Measurements from ENCODE around the gene DOCK2. TPM values are rescaled to one million over a fixed set of nuclear protein-coding genes. Genes with fewer than 3 reads are reported as not detected.

DOCK2 gene
- total RNA-seq, 1 experiment from 2014 or later = 1.4 TPM

DNA sequence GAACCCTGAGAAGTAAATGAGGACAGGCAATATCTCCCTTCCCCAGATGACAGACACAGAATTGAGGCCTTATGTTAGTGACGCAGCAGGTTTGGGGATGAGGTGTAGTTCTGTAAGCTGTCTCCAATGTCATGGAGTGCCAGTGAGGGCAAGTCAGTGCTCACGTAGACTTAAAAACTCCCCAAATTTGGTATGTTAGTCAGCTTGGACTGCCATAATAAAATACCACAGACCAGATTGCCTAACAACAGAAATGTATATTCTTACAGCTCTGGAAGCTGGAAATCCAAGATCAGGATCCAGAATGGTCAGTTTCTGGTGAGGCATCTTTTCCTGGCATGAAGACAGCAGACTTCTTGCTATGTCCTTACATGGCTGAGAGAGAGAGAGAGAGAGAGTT lies 483.5 kb downstream of the DOCK2 start:
- ChIA-PET CTCF (no interaction called here), POLR2A (no interaction called here)
- no peak for DNase-seq (ENCODE audit: low read depth, low spot score)
- Histone ChIP-seq H3K9me3 (ENCODE audit: control insufficient read depth, insufficient read depth, low read depth, low read length) (no peaks in the 10 kb centered on the region), H3K4me3 (ENCODE audit: low read depth in 2 of 2, low read length in 2 of 2) (no peak overlapping the region), H3K4me1 (ENCODE audit: control insufficient read depth, insufficient read depth, low read length) (no peaks in the 10 kb centered on the region; the same call in none of the 2 replicates), H3K36me3 (ENCODE audit: control insufficient read depth, insufficient read depth, low read length) (no peaks in the 10 kb centered on the region), H3K27ac (ENCODE audit: low read length) (peak overlapping the region; percentile 63; the same call in 1 of the 2 replicates), H3K27me3 (ENCODE audit: control insufficient read depth, insufficient read depth, low read length) (no peaks in the 10 kb centered on the region)
- TF ChIP-seq TCF7L2 (IDR thresholded peaks at IDR 0.05; ENCODE audit: low read depth, low read length) = no peak
- TF ChIP-seq SIN3A (IDR thresholded peaks at IDR 0.05; ENCODE audit: borderline replicate concordance, insufficient read depth, low read depth, low read length) = no peak
- TF ChIP-seq, protein P1, sequence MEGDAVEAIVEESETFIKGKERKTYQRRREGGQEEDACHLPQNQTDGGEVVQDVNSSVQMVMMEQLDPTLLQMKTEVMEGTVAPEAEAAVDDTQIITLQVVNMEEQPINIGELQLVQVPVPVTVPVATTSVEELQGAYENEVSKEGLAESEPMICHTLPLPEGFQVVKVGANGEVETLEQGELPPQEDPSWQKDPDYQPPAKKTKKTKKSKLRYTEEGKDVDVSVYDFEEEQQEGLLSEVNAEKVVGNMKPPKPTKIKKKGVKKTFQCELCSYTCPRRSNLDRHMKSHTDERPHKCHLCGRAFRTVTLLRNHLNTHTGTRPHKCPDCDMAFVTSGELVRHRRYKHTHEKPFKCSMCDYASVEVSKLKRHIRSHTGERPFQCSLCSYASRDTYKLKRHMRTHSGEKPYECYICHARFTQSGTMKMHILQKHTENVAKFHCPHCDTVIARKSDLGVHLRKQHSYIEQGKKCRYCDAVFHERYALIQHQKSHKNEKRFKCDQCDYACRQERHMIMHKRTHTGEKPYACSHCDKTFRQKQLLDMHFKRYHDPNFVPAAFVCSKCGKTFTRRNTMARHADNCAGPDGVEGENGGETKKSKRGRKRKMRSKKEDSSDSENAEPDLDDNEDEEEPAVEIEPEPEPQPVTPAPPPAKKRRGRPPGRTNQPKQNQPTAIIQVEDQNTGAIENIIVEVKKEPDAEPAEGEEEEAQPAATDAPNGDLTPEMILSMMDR (IDR thresholded peaks at IDR 0.05) = no peak
- TF ChIP-seq, protein P2, sequence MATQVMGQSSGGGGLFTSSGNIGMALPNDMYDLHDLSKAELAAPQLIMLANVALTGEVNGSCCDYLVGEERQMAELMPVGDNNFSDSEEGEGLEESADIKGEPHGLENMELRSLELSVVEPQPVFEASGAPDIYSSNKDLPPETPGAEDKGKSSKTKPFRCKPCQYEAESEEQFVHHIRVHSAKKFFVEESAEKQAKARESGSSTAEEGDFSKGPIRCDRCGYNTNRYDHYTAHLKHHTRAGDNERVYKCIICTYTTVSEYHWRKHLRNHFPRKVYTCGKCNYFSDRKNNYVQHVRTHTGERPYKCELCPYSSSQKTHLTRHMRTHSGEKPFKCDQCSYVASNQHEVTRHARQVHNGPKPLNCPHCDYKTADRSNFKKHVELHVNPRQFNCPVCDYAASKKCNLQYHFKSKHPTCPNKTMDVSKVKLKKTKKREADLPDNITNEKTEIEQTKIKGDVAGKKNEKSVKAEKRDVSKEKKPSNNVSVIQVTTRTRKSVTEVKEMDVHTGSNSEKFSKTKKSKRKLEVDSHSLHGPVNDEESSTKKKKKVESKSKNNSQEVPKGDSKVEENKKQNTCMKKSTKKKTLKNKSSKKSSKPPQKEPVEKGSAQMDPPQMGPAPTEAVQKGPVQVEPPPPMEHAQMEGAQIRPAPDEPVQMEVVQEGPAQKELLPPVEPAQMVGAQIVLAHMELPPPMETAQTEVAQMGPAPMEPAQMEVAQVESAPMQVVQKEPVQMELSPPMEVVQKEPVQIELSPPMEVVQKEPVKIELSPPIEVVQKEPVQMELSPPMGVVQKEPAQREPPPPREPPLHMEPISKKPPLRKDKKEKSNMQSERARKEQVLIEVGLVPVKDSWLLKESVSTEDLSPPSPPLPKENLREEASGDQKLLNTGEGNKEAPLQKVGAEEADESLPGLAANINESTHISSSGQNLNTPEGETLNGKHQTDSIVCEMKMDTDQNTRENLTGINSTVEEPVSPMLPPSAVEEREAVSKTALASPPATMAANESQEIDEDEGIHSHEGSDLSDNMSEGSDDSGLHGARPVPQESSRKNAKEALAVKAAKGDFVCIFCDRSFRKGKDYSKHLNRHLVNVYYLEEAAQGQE (IDR thresholded peaks at IDR 0.05; ENCODE audit: insufficient read depth in 1 of 2, low read depth in 2 of 2, low read length in 1 of 2) = no peak
- TF ChIP-seq POLR2AphosphoS5 (IDR thresholded peaks at IDR 0.05; ENCODE audit: low read depth, low read length) = no peak
- no peak for ATAC-seq
- intact Hi-C loops (cut with micrococcal nuclease; ENCODE audit: unreplicated experiment) (no loop called here), in situ Hi-C loops (cut with HindIII; ENCODE audit: low pct_unique_long_range_greater_than_20kb, low sequenced_read_pairs) (no loop called here)
- no TSS peak for BruUV-seq (replicated peaks)

DNA sequence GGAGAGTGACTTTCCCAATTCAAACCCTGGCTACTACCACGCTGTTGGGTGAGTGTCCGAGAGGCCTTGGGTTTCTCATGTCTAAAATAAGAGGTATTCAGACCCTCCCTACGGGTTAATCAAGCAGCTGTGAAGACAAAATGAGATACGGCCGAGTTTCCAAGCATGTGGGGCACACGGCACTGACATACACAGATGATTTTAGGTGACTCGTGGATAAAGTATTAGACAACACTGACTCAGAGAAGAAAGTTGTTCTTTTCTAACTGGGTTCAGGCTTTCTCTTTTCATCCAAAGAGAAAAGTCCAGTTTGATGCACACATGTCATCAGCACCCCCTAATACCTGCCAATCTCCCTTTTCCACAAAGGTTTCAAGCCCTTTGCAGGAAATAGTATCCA lies 484.2 kb downstream of the DOCK2 start:
- in situ Hi-C loops (cut with HindIII; ENCODE audit: low pct_unique_long_range_greater_than_20kb, low sequenced_read_pairs) = no loop called here
- TF ChIP-seq SIN3A (IDR thresholded peaks at IDR 0.05; ENCODE audit: borderline replicate concordance, insufficient read depth, low read depth, low read length) = no peak
- intact Hi-C loops (cut with micrococcal nuclease; ENCODE audit: unreplicated experiment) = no loop called here
- POLR2A ChIA-PET = interaction anchor here (0.8 kb wide), 1 partner anchor 152 kb away, joined by 5 read pairs; no protein-coding TSS in a partner anchor
- CTCF ChIA-PET = no interaction called here
- DNase-seq (ENCODE audit: low read depth, low spot score) (no peak), ATAC-seq (no peak)
- H3K9me3 ChIP-seq (ENCODE audit: control insufficient read depth, insufficient read depth, low read depth, low read length) = peaks cover 5% of the 10 kb centered on the region; the same call in 1 of the 2 replicates
- BruUV-seq (replicated peaks) = no TSS peak
- peak overlapping the region; percentile 63; the same call in 1 of the 2 replicates for H3K27ac ChIP-seq (ENCODE audit: low read length)
- H3K4me1 ChIP-seq (ENCODE audit: control insufficient read depth, insufficient read depth, low read length) = no peaks in the 10 kb centered on the region; the same call in none of the 2 replicates
- no peak overlapping the region for H3K4me3 ChIP-seq (ENCODE audit: low read depth in 2 of 2, low read length in 2 of 2)
- H3K27me3 ChIP-seq (ENCODE audit: control insufficient read depth, insufficient read depth, low read length) = no peaks in the 10 kb centered on the region
- no peaks in the 10 kb centered on the region for H3K36me3 ChIP-seq (ENCODE audit: control insufficient read depth, insufficient read depth, low read length)

DNA sequence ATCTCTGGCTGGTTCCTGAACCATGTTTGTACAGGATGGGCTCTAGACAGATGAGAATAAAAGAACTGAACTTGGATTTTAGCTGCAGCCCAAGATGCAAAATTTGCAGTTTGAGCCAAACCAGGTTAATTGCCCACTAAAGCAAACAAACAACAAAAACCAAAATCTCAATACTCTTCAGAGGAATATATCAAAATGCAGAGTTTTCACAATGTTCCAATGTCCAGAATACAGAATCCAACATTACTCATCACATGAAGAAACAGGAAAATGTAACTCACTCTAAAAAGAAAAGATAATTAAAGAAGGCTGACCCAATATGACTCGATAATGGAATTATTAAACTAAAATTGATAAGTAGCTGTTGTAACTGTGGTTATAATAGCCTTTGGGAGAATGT lies 489.0 kb downstream of the DOCK2 start:
- ChIA-PET POLR2A (no interaction called here), CTCF (no interaction called here)
- DNase-seq (ENCODE audit: low read depth, low spot score) (no peak), ATAC-seq (no peak)
- BruUV-seq (replicated peaks) = no TSS peak
- no peaks in the 10 kb centered on the region for H3K36me3 ChIP-seq (ENCODE audit: control insufficient read depth, insufficient read depth, low read length)
- no peaks in the 10 kb centered on the region for H3K27me3 ChIP-seq (ENCODE audit: control insufficient read depth, insufficient read depth, low read length)
- in situ Hi-C loops (cut with HindIII; ENCODE audit: low pct_unique_long_range_greater_than_20kb, low sequenced_read_pairs) = no loop called here
- peaks cover 12% of the 10 kb centered on the region; the same call in 1 of the 2 replicates for H3K9me3 ChIP-seq (ENCODE audit: control insufficient read depth, insufficient read depth, low read depth, low read length)
- no peaks in the 10 kb centered on the region; the same call in none of the 2 replicates for H3K4me1 ChIP-seq (ENCODE audit: control insufficient read depth, insufficient read depth, low read length)
- no peak overlapping the region for H3K4me3 ChIP-seq (ENCODE audit: low read depth in 2 of 2, low read length in 2 of 2)
- intact Hi-C loops (cut with micrococcal nuclease; ENCODE audit: unreplicated experiment) = no loop called here
- TF ChIP-seq SIN3A (IDR thresholded peaks at IDR 0.05; ENCODE audit: borderline replicate concordance, insufficient read depth, low read depth, low read length) (no peak), TCF7L2 (IDR thresholded peaks at IDR 0.05; ENCODE audit: low read depth, low read length) (no peak), POLR2AphosphoS5 (IDR thresholded peaks at IDR 0.05; ENCODE audit: low read depth, low read length) (no peak)
- TF ChIP-seq, protein P2 (IDR thresholded peaks at IDR 0.05; ENCODE audit: insufficient read depth in 1 of 2, low read depth in 2 of 2, low read length in 1 of 2) = no peak
- TF ChIP-seq, protein P1 (IDR thresholded peaks at IDR 0.05) = no peak
- peak overlapping the region; percentile 41; the same call in 1 of the 2 replicates for H3K27ac ChIP-seq (ENCODE audit: low read length)
